Stromal cell of bone marrow (primary cell): ENCODE results near the gene TEX19.
"Not testable (repeated sequence)": the region's sequence is repeated elsewhere in the genome, so short reads cannot be mapped to it uniquely, and the experiment has no call there.

ENCODE experiments used
- DNase-seq: peaks from one replicate; pipeline ENCODE4 v3.0.0-alpha.2; 2012; ENCODE audit warnings: low read depth

Gene TEX19

GRCh38 chr17:82377294-82377693 lies 18.2 kb downstream of the TEX19 start:
- DNase-seq: not testable (repeated sequence)

GRCh38 chr17:82377924-82378740 lies 19.1 kb downstream of the TEX19 start:
- DNase-seq: no peak

- no peak for DNase-seq
Observed at GRCh38 chr17:82378741-82379021, 19.6 kb downstream of the TEX19 start.

- DNase-seq: peak; percentile 28
Observed at GRCh38 chr17:82380860-82381702, 22.0 kb downstream of the TEX19 start.

- not testable (repeated sequence) for DNase-seq
Observed at GRCh38 chr17:82381703-82382009, 22.6 kb downstream of the TEX19 start.

- DNase-seq: not testable (repeated sequence)
Observed at GRCh38 chr17:82382220-82382932, 23.3 kb downstream of the TEX19 start.

GRCh38 chr17:82382933-82383255 lies 23.8 kb downstream of the TEX19 start:
- DNase-seq: no peak

GRCh38 chr17:82383411-82383810 lies 24.4 kb downstream of the TEX19 start:
- DNase-seq: no peak

- DNase-seq: no peak
Observed at GRCh38 chr17:82384051-82384729, 25.1 kb downstream of the TEX19 start.

GRCh38 chr17:82384730-82385481 lies 25.9 kb downstream of the TEX19 start:
- peak; percentile 28 for DNase-seq

- DNase-seq: no peak
Observed at GRCh38 chr17:82385559-82386254, 26.7 kb downstream of the TEX19 start.

GRCh38 chr17:82386255-82386831 lies 27.3 kb downstream of the TEX19 start:
- no peak for DNase-seq

GRCh38 chr17:82386881-82387704 lies 28.0 kb downstream of the TEX19 start:
- DNase-seq: no peak

GRCh38 chr17:82387705-82388106 lies 28.7 kb downstream of the TEX19 start:
- DNase-seq: no peak

- no peak for DNase-seq
Observed at GRCh38 chr17:82388223-82388921, 29.3 kb downstream of the TEX19 start.

GRCh38 chr17:82388922-82389283 lies 29.9 kb downstream of the TEX19 start:
- no peak for DNase-seq

GRCh38 chr17:82389379-82389778 lies 30.3 kb downstream of the TEX19 start:
- no peak for DNase-seq

- DNase-seq: no peak
Observed at GRCh38 chr17:82390015-82390859, 31.2 kb downstream of the TEX19 start.
